ENCODE data around the gene MAP4K3. TPM values are rescaled to one million over a fixed set of nuclear protein-coding genes. Genes with fewer than 3 reads are reported as not detected.
A peak's percentile ranks its signal among the peaks of the same experiment; 100 is the strongest.

Gene MAP4K3
- total RNA-seq, 1 experiment from 2014 or later = 21.4 TPM

- ATAC-seq (no peak), DNase-seq (ENCODE audit: low read depth, low spot score) (no peak)
- no peaks in the 10 kb centered on the region for H4K20me1 ChIP-seq (ENCODE audit: insufficient read depth)
- intact Hi-C loops (cut with micrococcal nuclease) = no loop called here
- H3K9me2 ChIP-seq (ENCODE audit: insufficient read depth) = no peaks in the 10 kb centered on the region
- no peaks in the 10 kb centered on the region for H3K27me3 ChIP-seq (ENCODE audit: insufficient read depth, low read length)
- H3K36me3 ChIP-seq (ENCODE audit: control insufficient read depth in 1 of 2, insufficient read depth in 2 of 2, low read length in 2 of 2) = no peaks in the 10 kb centered on the region
- no peak overlapping the region for H3K4me3 ChIP-seq (replicated peaks in 1 of 2; ENCODE audit: low read depth in 1 of 2, low read length in 2 of 2)
- no peaks in the 10 kb centered on the region for H3K9me3 ChIP-seq (ENCODE audit: control insufficient read depth in 1 of 2, insufficient read depth in 1 of 2, low read depth in 1 of 2, low read length in 2 of 2)
- H3K4me1 ChIP-seq (ENCODE audit: control insufficient read depth in 1 of 2, insufficient read depth in 2 of 2, low read length in 2 of 2) = peaks cover 5 to 34% of the 10 kb centered on the region in 2 experiments; a peak in 3 of 4 replicates
- TF ChIP-seq CEBPB (IDR thresholded peaks at IDR 0.05; ENCODE audit: low read depth) = no peak
- H3K4me2 ChIP-seq (ENCODE audit: low read length) = no peak overlapping the region
- BruUV-seq (replicated peaks) = no TSS peak
- H3K27ac ChIP-seq (ENCODE audit: low read depth, low read length) = no peak overlapping the region
- H3K9ac ChIP-seq (ENCODE audit: low read length) = no peak overlapping the region
- CTCF ChIA-PET = no interaction called here
- RAD21 ChIA-PET (ENCODE audit: low non-redundant PET in 1 of 2, low total read pairs in 2 of 2, uncharacterized antibody in 2 of 2, unreplicated experiment in 2 of 2) = no interaction called here
- no peaks in the 10 kb centered on the region for H3K79me2 ChIP-seq (ENCODE audit: insufficient read depth, low read length)
- H2AFZ ChIP-seq (ENCODE audit: low read depth, low read length, poor library complexity, severe bottlenecking) = no peak overlapping the region
- POLR2A ChIA-PET = no interaction called here
Observed at GRCh38 chr2:39470580-39470979, 33.5 kb upstream of the MAP4K3 start.

- Histone ChIP-seq H3K9ac (ENCODE audit: low read length) (no peak overlapping the region), H3K79me2 (ENCODE audit: insufficient read depth, low read length) (no peaks in the 10 kb centered on the region), H3K9me2 (ENCODE audit: insufficient read depth) (no peaks in the 10 kb centered on the region), H3K36me3 (ENCODE audit: control insufficient read depth in 1 of 2, insufficient read depth in 2 of 2, low read length in 2 of 2) (no peaks in the 10 kb centered on the region), H3K4me2 (ENCODE audit: low read length) (peak overlapping the region; percentile 42), H2AFZ (ENCODE audit: low read depth, low read length, poor library complexity, severe bottlenecking) (no peak overlapping the region), H3K27me3 (ENCODE audit: insufficient read depth, low read length) (no peaks in the 10 kb centered on the region), H3K4me1 (ENCODE audit: control insufficient read depth in 1 of 2, insufficient read depth in 2 of 2, low read length in 2 of 2) (peaks cover 5 to 34% of the 10 kb centered on the region in 2 experiments; a peak in 3 of 4 replicates), H3K9me3 (ENCODE audit: control insufficient read depth in 1 of 2, insufficient read depth in 1 of 2, low read depth in 1 of 2, low read length in 2 of 2) (no peaks in the 10 kb centered on the region), H3K4me3 (replicated peaks in 1 of 2; ENCODE audit: low read depth in 1 of 2, low read length in 2 of 2) (no peak overlapping the region), H4K20me1 (ENCODE audit: insufficient read depth) (no peaks in the 10 kb centered on the region), H3K27ac (ENCODE audit: low read depth, low read length) (no peak overlapping the region)
- no TSS peak for BruUV-seq (replicated peaks)
- TF ChIP-seq ZBTB33 (IDR thresholded peaks at IDR 0.05; ENCODE audit: extremely low read depth, insufficient replicate concordance, low read length) (no peak), JUND (IDR thresholded peaks at IDR 0.05) (no peak), EZH2phosphoT487 (IDR thresholded peaks at IDR 0.05; ENCODE audit: borderline replicate concordance) (no peak), SIN3A (IDR thresholded peaks at IDR 0.05; ENCODE audit: low read depth) (no peak), YY1 (IDR thresholded peaks at IDR 0.05; ENCODE audit: extremely low read depth, insufficient replicate concordance, low read depth, low read length) (no peak), SRF (IDR thresholded peaks at IDR 0.05; ENCODE audit: low read depth) (no peak)
- RAD21 ChIA-PET (ENCODE audit: low non-redundant PET in 1 of 2, low total read pairs in 2 of 2, uncharacterized antibody in 2 of 2, unreplicated experiment in 2 of 2) = no interaction called here
- intact Hi-C loops (cut with micrococcal nuclease) = no loop called here
- POLR2A ChIA-PET = no interaction called here
- CTCF ChIA-PET = no interaction called here
- DNase-seq (ENCODE audit: low read depth, low spot score) = no peak
- peak; percentile 80 for ATAC-seq
Observed at GRCh38 chr2:39469807-39470206, 32.7 kb upstream of the MAP4K3 start.
